ENCODE measurements around the gene ZNF35.

Gene ZNF35

DNA sequence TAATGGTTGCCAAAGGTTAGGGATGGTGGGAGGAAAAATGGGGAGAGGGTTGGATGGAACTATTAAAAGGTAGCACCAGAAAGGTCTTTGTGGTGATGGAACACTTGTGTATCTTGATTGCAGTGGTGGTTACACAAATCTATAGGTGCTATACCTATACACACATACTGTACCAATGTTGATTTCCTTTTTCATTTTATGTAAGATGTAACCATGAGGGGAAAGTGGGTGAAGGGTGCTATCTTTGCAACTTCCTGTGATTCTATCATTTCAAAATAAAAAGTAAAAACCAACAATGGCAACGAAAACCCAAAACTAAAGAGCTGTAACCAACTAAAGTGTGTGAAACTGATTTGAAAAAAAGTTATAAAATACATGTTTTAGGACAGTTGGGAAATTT lies 761 bp upstream of the ZNF35 start:
- TF ChIP-seq ZBTB7A (IDR thresholded peaks at IDR 0.05; ENCODE audit: low read depth) (no peak), CEBPB (IDR thresholded peaks at IDR 0.05) (no peak), RAD21 (IDR thresholded peaks at IDR 0.05; ENCODE audit: low read depth) (no peak)
- TF ChIP-seq, protein P1, sequence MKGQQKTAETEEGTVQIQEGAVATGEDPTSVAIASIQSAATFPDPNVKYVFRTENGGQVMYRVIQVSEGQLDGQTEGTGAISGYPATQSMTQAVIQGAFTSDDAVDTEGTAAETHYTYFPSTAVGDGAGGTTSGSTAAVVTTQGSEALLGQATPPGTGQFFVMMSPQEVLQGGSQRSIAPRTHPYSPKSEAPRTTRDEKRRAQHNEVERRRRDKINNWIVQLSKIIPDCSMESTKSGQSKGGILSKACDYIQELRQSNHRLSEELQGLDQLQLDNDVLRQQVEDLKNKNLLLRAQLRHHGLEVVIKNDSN (IDR thresholded peaks at IDR 0.05): no peak

DNA sequence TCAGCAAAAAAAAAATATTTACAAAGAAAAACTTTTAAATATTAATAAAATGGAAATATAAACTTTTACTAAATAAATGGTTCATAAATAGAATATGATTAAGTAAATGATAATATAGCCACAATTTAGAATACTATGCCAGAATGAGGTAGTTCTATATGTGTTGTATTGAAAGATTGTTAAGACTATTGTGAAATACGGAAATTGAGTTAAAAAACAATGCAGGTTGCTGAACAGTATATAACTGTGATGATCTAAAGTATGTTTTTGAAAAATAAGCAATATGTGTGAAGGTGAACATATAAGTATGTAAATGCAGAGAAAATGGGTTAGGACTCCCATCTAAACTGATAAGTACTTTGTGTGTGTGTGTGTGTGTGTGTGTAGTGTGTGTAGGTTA lies 1.2 kb downstream of the ZNF35 start:
- TF ChIP-seq NFIC (IDR thresholded peaks at IDR 0.05): no peak
- TF ChIP-seq TCF12 (IDR thresholded peaks at IDR 0.05; ENCODE audit: low read depth): no peak
- TF ChIP-seq EGR1 (IDR thresholded peaks at IDR 0.05): no peak
- TF ChIP-seq RAD21 (IDR thresholded peaks at IDR 0.05; ENCODE audit: low read depth): no peak
- TF ChIP-seq, protein P2, sequence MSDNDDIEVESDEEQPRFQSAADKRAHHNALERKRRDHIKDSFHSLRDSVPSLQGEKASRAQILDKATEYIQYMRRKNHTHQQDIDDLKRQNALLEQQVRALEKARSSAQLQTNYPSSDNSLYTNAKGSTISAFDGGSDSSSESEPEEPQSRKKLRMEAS (IDR thresholded peaks at IDR 0.05): no peak
- no peak for TF ChIP-seq YY1 (IDR thresholded peaks at IDR 0.05; ENCODE audit: low read depth)
- TF ChIP-seq ZBTB7A (IDR thresholded peaks at IDR 0.05; ENCODE audit: low read depth): no peak
- TF ChIP-seq EP300 (IDR thresholded peaks at IDR 0.05; ENCODE audit: borderline replicate concordance): no peak
- TF ChIP-seq FOXM1 (IDR thresholded peaks at IDR 0.05; ENCODE audit: borderline replicate concordance, low read depth): no peak

DNA sequence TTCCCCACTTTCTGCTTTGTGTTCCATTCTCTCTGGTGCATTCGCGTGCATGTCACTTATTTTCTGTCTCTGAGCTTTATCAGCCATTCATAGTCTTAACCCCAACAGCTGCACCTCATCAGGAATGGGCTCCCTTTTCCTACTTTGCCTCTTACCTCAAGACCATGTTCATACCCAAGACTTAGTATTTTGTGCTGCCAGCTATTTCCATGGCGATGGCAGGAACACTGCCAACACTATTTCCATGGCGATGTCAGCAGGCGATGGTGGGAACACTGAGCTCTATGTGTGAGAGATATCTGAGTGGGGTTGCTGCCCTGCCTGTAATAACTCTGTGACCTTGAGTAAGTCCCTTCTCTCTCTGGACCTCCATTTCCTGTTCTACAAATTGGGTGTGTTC lies 5.5 kb downstream of the ZNF35 start:
- TF ChIP-seq TAF1 (IDR thresholded peaks at IDR 0.05; ENCODE audit: low read depth) (no peak), YY1 (IDR thresholded peaks at IDR 0.05; ENCODE audit: low read depth) (no peak), TCF12 (IDR thresholded peaks at IDR 0.05; ENCODE audit: low read depth) (no peak), EP300 (IDR thresholded peaks at IDR 0.05; ENCODE audit: borderline replicate concordance) (no peak), CEBPB (IDR thresholded peaks at IDR 0.05) (no peak), EGR1 (IDR thresholded peaks at IDR 0.05) (no peak), ZBTB7A (IDR thresholded peaks at IDR 0.05; ENCODE audit: low read depth) (no peak), FOXM1 (IDR thresholded peaks at IDR 0.05; ENCODE audit: borderline replicate concordance, low read depth) (no peak), TEAD4 (IDR thresholded peaks at IDR 0.05) (no peak), NFIC (IDR thresholded peaks at IDR 0.05) (no peak), CREB1 (IDR thresholded peaks at IDR 0.05; ENCODE audit: low read depth) (no peak), RAD21 (IDR thresholded peaks at IDR 0.05; ENCODE audit: low read depth) (no peak)
- TF ChIP-seq, protein P1 (IDR thresholded peaks at IDR 0.05): no peak
- TF ChIP-seq, protein P2 (IDR thresholded peaks at IDR 0.05): no peak
- TF ChIP-seq, protein P3, sequence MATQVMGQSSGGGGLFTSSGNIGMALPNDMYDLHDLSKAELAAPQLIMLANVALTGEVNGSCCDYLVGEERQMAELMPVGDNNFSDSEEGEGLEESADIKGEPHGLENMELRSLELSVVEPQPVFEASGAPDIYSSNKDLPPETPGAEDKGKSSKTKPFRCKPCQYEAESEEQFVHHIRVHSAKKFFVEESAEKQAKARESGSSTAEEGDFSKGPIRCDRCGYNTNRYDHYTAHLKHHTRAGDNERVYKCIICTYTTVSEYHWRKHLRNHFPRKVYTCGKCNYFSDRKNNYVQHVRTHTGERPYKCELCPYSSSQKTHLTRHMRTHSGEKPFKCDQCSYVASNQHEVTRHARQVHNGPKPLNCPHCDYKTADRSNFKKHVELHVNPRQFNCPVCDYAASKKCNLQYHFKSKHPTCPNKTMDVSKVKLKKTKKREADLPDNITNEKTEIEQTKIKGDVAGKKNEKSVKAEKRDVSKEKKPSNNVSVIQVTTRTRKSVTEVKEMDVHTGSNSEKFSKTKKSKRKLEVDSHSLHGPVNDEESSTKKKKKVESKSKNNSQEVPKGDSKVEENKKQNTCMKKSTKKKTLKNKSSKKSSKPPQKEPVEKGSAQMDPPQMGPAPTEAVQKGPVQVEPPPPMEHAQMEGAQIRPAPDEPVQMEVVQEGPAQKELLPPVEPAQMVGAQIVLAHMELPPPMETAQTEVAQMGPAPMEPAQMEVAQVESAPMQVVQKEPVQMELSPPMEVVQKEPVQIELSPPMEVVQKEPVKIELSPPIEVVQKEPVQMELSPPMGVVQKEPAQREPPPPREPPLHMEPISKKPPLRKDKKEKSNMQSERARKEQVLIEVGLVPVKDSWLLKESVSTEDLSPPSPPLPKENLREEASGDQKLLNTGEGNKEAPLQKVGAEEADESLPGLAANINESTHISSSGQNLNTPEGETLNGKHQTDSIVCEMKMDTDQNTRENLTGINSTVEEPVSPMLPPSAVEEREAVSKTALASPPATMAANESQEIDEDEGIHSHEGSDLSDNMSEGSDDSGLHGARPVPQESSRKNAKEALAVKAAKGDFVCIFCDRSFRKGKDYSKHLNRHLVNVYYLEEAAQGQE (IDR thresholded peaks at IDR 0.05; ENCODE audit: low read depth): no peak

DNA sequence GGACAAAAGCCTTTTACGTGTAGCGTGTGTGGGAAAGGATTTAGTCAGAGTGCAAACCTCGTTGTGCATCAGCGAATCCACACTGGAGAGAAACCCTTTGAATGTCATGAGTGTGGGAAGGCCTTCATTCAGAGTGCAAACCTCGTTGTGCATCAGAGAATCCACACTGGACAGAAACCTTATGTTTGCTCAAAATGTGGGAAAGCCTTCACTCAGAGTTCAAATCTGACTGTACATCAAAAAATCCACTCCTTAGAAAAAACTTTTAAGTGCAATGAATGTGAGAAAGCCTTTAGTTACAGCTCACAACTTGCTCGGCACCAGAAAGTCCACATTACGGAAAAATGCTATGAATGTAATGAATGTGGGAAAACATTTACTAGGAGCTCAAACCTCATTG lies 10.5 kb downstream of the ZNF35 start:
- TF ChIP-seq TCF12 (IDR thresholded peaks at IDR 0.05; ENCODE audit: low read depth): no peak
- TF ChIP-seq, protein P1 (IDR thresholded peaks at IDR 0.05): no peak
- TF ChIP-seq EP300 (IDR thresholded peaks at IDR 0.05; ENCODE audit: borderline replicate concordance): no peak
- no peak for TF ChIP-seq EGR1 (IDR thresholded peaks at IDR 0.05)
- no peak for TF ChIP-seq TAF1 (IDR thresholded peaks at IDR 0.05; ENCODE audit: low read depth)
- TF ChIP-seq, protein P3 (IDR thresholded peaks at IDR 0.05; ENCODE audit: low read depth): no peak
- TF ChIP-seq FOXM1 (IDR thresholded peaks at IDR 0.05; ENCODE audit: borderline replicate concordance, low read depth): no peak
- TF ChIP-seq TEAD4 (IDR thresholded peaks at IDR 0.05): no peak
- TF ChIP-seq, protein P2 (IDR thresholded peaks at IDR 0.05): no peak
- no peak for TF ChIP-seq CREB1 (IDR thresholded peaks at IDR 0.05; ENCODE audit: low read depth)
- no peak for TF ChIP-seq YY1 (IDR thresholded peaks at IDR 0.05; ENCODE audit: low read depth)
- TF ChIP-seq CEBPB (IDR thresholded peaks at IDR 0.05): no peak
- no peak for TF ChIP-seq ZBTB7A (IDR thresholded peaks at IDR 0.05; ENCODE audit: low read depth)
- TF ChIP-seq NFIC (IDR thresholded peaks at IDR 0.05): no peak
- no peak for TF ChIP-seq RAD21 (IDR thresholded peaks at IDR 0.05; ENCODE audit: low read depth)

DNA sequence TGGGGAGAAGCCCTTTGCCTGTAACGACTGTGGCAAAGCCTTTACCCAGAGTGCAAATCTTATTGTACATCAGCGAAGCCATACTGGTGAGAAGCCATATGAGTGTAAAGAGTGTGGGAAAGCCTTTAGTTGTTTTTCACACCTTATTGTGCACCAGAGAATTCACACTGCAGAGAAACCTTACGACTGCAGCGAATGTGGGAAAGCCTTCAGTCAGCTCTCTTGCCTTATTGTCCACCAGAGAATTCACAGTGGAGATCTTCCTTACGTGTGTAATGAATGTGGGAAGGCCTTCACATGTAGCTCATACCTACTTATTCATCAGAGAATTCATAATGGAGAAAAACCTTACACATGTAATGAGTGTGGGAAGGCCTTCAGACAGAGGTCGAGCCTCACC lies 10.9 kb downstream of the ZNF35 start:
- TF ChIP-seq TAF1 (IDR thresholded peaks at IDR 0.05; ENCODE audit: low read depth) (no peak), YY1 (IDR thresholded peaks at IDR 0.05; ENCODE audit: low read depth) (no peak), TCF12 (IDR thresholded peaks at IDR 0.05; ENCODE audit: low read depth) (no peak), CREB1 (IDR thresholded peaks at IDR 0.05; ENCODE audit: low read depth) (no peak), FOXM1 (IDR thresholded peaks at IDR 0.05; ENCODE audit: borderline replicate concordance, low read depth) (no peak), ZBTB7A (IDR thresholded peaks at IDR 0.05; ENCODE audit: low read depth) (no peak), NFIC (IDR thresholded peaks at IDR 0.05) (no peak), EGR1 (IDR thresholded peaks at IDR 0.05) (no peak), TEAD4 (IDR thresholded peaks at IDR 0.05) (no peak), RAD21 (IDR thresholded peaks at IDR 0.05; ENCODE audit: low read depth) (no peak), EP300 (IDR thresholded peaks at IDR 0.05; ENCODE audit: borderline replicate concordance) (no peak), CEBPB (IDR thresholded peaks at IDR 0.05) (no peak)
- TF ChIP-seq, protein P2 (IDR thresholded peaks at IDR 0.05): no peak
- TF ChIP-seq, protein P1 (IDR thresholded peaks at IDR 0.05): no peak
- TF ChIP-seq, protein P3 (IDR thresholded peaks at IDR 0.05; ENCODE audit: low read depth): no peak
